Prostate gland (tissue), 1 donor: Measurements from ENCODE around the gene MTURN.

Experiments used
- POLR2A ChIP-seq: fragments of 450-650 bp; IDR thresholded peaks from one replicate; pipeline ENCODE4 v1.6.1; 2016; ENCODE audit warnings: antibody characterized with exemption, mild to moderate bottlenecking
- POLR2AphosphoS5 ChIP-seq: sonication (generic); formaldehyde crosslinking; IDR thresholded peaks from one replicate; pipeline ENCODE4 v1.6.1; 2017; ENCODE audit warnings: antibody characterized with exemption

GRCh38 chr7:30181211-30181610 is 46.4 kb downstream of the MTURN start:
- TF ChIP-seq POLR2A (no peak), POLR2AphosphoS5 (no peak)
